GM19238 (cell line): Measurements from ENCODE around the gene ZNF175.
"Not testable (repeated sequence)": the region's sequence is repeated elsewhere in the genome, so short reads cannot be mapped to it uniquely, and the experiment has no call there.

Source experiments
- DNase-seq: peaks from one replicate; pipeline ENCODE4 v3.0.0; 2011; ENCODE audit warnings: low spot score; ENCODE audit not compliant: insufficient read length

ZNF175 gene

GRCh38 chr19:51627491-51628138 lies 56.5 kb downstream of the ZNF175 start:
- DNase-seq, result no peak

GRCh38 chr19:51628153-51628939 lies 57.3 kb downstream of the ZNF175 start:
- no peak for DNase-seq

- DNase-seq, result not testable (repeated sequence)
Observed at GRCh38 chr19:51630315-51630714, 59.2 kb downstream of the ZNF175 start, which contains the start of gene SIGLEC5. Gene SIGLEC5, minus strand, starts transcription at chr19:51630401. Its CDS starts 66 bp downstream, at chr19:51630335.

GRCh38 chr19:51632126-51632525 lies 61.0 kb downstream of the ZNF175 start:
- DNase-seq, result no peak

DNA sequence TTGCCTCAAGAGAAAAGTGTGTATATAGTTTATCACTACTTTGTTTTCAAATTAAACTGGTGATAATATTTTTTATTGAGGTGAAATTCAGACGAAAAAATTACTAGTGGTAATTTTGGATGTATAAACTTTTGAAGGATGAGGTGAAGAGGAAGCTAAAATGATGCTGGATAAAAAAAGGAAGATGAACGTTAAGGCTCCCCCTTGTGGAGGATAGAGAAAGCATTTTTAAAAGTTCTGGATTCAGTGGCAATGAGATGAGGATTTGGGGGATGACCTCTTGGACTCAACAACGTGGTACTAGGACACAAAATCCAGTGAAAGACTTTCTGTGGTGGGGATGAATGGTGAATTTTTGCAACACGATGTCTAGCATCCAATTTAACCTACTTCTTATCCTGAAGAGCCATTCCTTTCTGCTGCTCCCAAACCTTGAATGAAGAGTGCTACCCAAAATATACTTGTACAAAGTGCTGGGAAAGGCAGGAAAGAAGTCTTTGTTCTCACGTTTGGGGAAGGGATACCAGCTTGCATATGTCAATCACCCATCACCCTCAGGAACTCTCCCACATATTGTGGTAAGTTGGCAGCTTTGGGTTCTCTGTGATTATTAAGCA lies 66.4 kb downstream of the ZNF175 start:
- DNase-seq, result no peak

- no peak for DNase-seq
Observed at GRCh38 chr19:51639916-51640315, 68.8 kb downstream of the ZNF175 start.

- DNase-seq, result no peak
Observed at GRCh38 chr19:51640386-51640785, 69.3 kb downstream of the ZNF175 start.

DNA sequence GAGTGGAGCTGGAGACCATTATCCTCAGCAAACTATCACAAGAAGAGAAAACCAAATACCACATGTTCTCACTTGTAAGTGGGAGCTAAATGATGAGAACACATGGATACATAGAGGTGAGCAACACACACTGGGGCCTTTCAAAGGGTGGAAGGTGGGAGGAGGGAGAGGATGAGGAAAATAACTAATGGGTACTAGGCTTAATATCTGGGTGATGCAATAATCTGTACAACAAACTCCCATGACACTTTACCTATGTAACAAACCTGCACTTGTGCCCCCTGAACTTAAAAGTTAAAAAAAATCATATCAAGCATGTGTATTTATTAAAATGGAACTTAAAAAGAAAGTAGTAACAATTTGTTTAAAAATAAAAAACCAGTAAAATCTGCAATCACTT lies 70.6 kb downstream of the ZNF175 start:
- DNase-seq, result no peak
